ENCODE measurements around the gene TMEM89. TPM values are rescaled to one million over a fixed set of nuclear protein-coding genes. Genes with fewer than 3 reads are reported as not detected.

Gene TMEM89, protein sequence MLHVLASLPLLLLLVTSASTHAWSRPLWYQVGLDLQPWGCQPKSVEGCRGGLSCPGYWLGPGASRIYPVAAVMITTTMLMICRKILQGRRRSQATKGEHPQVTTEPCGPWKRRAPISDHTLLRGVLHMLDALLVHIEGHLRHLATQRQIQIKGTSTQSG
- not detected in 2 replicates for total RNA-seq

DNA sequence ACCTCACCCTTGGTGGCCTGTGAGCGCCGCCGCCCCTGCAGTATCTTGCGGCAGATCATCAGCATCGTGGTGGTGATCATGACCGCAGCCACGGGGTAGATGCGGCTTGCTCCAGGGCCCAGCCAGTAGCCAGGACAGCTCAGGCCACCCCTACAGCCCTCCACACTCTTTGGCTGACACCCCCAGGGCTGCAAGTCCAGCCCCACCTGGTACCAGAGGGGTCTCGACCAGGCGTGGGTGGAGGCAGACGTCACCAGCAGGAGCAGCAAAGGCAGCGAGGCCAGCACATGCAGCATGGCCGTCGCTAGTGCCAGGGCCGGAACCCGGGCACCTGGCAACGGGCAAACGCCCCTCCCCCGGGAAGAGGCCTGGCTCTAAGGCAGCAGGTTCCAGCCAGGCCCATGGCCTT is at the start of gene TMEM89:
Gene TMEM89, minus strand, starts transcription at position 309 of the 409 bp plus-strand sequence. Its CDS starts 13 bp downstream, at position 296.

DNA sequence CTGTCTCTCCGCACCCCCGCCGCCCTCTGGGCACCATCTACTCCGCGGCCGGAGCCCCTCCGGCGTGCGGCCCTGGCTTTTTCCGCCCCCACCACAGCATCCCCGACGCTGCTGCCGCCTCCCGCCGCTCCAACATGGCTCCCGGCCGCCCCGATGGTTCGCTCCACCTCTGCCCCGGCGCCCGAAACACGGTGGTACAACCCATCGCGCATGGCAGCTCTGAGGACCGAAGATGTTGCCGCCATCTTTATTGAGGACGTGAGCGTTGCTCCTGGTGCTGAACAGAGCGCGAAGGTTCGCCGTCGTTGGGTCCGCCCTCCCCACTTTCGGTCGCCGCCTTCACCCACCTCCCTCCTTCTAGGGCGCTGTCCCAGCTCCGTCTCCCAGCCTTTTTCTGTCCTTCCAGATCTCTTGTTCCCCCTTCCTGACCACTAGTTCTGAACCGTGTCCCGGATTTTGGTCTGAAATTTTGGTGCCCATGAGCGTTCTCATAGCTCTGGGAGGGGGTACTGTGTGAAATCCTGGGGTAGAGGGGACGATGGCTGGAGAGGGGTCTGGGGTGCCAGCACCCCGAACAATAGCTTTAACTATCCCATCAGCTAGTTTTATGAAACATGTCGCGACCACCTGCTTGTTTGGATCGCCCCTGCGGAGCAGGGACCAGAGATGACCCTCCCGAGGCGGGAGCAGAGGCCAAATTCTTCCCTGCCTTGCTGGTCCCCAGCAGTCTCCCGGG is 41.4 kb upstream of the TMEM89 start, which contains the start of gene CELSR3:
Gene CELSR3, minus strand, starts transcription at position 134 of the 736 bp plus-strand sequence. CDS start 252 bp downstream, outside the sequence.

DNA sequence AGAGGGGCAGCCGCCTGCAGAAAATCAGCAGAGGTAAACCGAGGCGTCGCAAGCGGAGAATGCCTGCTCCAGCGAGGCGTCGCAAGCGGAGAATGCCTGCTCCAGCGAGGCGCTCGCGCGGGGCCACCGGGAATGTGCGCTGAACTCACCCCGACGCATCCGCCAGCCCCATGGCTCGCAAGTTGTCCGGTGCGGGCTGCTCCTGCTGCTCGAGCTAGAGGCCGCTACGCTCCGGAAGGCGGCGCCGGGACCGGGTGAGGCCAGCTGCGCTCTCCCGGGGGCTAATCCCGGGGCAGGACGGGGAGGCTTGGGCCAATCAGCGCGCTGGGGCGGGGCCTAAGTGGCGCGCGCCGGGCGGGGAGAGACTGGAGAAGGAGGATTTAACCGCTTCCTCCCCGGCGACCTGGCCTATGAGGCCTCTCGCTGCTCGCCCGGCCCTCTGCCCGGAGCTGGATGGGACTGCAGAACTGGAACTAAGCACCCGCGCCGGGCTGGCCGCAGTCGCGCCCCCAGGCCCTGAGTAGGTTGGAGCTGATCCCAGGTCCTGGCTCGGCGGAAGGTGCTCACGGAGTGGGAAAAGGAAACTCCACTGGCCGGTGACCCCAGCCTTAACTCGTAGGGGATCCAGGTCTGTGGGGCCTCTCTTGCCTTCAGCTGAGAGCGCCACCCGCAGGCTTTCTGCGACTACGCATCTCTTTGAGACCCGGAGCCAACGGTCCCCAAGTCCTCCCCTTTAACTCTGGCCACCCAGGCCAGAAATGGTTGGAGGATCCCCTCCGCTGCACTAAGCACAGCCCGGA is 13.9 kb upstream of the TMEM89 start, which contains the start of gene SLC26A6:
Gene SLC26A6, minus strand, starts transcription at position 240 of the 800 bp plus-strand sequence. Its CDS starts 68 bp downstream, at position 172.

DNA sequence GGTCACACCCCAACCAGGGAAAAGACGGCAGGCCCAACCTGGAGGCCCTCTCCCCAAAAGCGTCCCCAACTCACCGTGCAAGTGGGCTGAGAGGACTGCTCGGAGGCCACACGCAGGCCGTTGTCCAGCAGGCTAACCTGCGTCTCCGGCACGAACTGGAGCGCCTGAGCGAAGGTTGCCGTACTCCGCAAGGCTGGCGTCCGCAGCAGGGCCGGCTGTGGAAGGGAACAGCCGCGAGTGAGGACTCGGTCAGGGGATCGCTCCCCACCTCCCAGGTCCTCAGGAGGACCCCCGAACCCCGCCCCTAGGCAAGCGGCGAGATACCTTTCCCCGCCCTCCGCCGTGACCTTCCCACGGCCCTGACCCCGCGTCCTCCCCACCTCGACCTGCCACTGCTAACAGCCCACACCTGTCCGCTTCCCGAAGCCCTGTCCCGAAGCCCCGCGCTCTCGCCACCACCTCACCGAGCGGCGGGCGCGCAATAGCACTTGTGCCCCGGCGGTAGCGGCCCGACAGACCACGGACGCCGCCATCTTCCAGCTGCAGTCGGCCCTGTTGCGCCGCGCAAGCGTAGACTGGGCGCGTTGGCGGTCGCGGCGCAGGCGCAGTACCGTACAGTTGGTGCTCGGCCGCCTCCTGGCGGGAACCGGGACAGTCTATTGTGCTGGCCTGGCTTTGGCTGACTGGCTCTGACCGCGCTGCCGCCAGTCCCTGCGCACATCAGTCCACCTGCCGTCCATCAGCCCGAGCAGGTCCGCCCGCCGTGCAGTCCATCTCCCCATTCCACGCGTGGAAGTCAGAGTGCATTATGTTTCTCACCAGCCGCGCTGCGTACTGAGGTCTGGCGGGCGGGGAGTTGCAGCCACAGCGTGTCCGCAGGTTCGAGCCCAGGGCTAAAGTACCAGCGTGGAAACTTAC is 12.2 kb downstream of the TMEM89 start, which contains the start of gene UQCRC1:
Gene UQCRC1, minus strand, starts transcription at position 559 of the 918 bp plus-strand sequence. Its CDS starts 26 bp downstream, at position 533.

DNA sequence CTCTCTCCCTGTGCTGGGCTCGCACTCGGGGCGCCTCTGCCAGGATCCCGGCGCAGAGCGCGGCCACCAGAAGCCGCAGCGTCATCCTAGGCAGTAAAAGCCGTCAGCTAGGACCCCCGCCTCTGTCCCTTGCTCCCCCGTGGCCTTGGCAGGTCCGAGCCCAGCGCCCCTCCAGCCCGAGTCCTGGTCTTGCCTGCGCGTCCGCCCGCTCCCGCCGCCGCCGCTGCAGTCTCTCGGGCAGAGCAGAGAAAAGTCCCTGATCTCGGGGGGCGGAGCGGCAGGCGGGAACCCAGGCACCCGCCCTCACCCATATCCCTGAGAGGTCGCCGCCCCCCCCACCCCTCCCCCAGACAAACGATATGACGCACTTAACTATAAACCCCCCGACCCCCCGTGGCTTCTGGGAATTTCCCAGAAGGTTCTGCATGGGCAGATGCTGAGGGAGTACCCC is 26.5 kb downstream of the TMEM89 start, which contains the start of gene COL7A1:
Gene COL7A1, minus strand, starts transcription at position 255 of the 451 bp plus-strand sequence. Its CDS starts 170 bp downstream, at position 85.

Other genes with a start within 250 kb of the TMEM89 start
- gene FBXW12, start 249.6 kb downstream of the TMEM89 start, total RNA-seq: not detected in 2 replicates
- gene PLXNB1, start 191.7 kb downstream of the TMEM89 start, total RNA-seq: 14.1 and 15.9 TPM in 2 replicates
- gene CCDC51, start 181.7 kb downstream of the TMEM89 start, total RNA-seq: 14.0 and 16.5 TPM in 2 replicates
- 392 and 433 TPM in 2 replicates for gene TMA7, start 181.5 kb downstream of the TMEM89 start, total RNA-seq
- 4.5 and 7.0 TPM in 2 replicates for gene ATRIP, start 175.0 kb downstream of the TMEM89 start, total RNA-seq
- 119 and 120 TPM in 2 replicates for gene SHISA5, start 117.6 kb downstream of the TMEM89 start, total RNA-seq
- 6.6 and 7.6 TPM in 2 replicates for gene PFKFB4, start 65.0 kb downstream of the TMEM89 start, total RNA-seq
- gene UCN2, start 58.0 kb downstream of the TMEM89 start, total RNA-seq: 0.19 and 0.26 TPM in 2 replicates
- 5.4 and 6.0 TPM in 2 replicates for gene COL7A1, start 26.4 kb downstream of the TMEM89 start, total RNA-seq
- gene UQCRC1, start 12.1 kb downstream of the TMEM89 start, total RNA-seq: 235 and 284 TPM in 2 replicates
- 11.9 and 16.8 TPM in 2 replicates for gene SLC26A6, start 13.7 kb upstream of the TMEM89 start, total RNA-seq
- gene CELSR3, start 41.1 kb upstream of the TMEM89 start, total RNA-seq: 0.37 and 0.66 TPM in 2 replicates
- 9.2 and 12.3 TPM in 2 replicates for gene NCKIPSD, start 64.1 kb upstream of the TMEM89 start, total RNA-seq
- gene IP6K2, start 95.5 kb upstream of the TMEM89 start, total RNA-seq: 33.7 and 49.6 TPM in 2 replicates
- 25.8 and 30.6 TPM in 2 replicates for gene PRKAR2A, start 226.1 kb upstream of the TMEM89 start, total RNA-seq

All from aortic smooth muscle cell (primary cell).